ENCODE results near the gene KCNA1.

KCNA1 gene

GRCh38 chr12:4961311-4961710, 51.6 kb downstream of the KCNA1 start:
- Histone ChIP-seq H3K4me3 (ENCODE audit: low read length) (no peak overlapping the region), H3K27ac (ENCODE audit: low read length) (no peak overlapping the region), H3K4me2 (ENCODE audit: low read depth, low read length) (no peak overlapping the region), H3K79me2 (ENCODE audit: low read length) (no peaks in the 10 kb centered on the region), H3F3A (ENCODE audit: insufficient read depth, low read length) (no peaks in the 10 kb centered on the region), H2AFZ (ENCODE audit: low read length) (no peak overlapping the region), H3K27me3 (replicated peaks; ENCODE audit: insufficient read depth, low read length) (no peaks in the 10 kb centered on the region), H3K4me1 (ENCODE audit: low read length) (no peaks in the 10 kb centered on the region), H3K9me3 (replicated peaks; ENCODE audit: insufficient read depth, low read length) (no peaks in the 10 kb centered on the region), H3K9me2 (replicated peaks; ENCODE audit: insufficient read depth, low read length) (no peaks in the 10 kb centered on the region), H3K9ac (ENCODE audit: low read length) (no peak overlapping the region), H4K20me1 (ENCODE audit: insufficient read depth, low read length) (no peaks in the 10 kb centered on the region), H3K36me3 (replicated peaks; ENCODE audit: insufficient read depth, low read length) (no peaks in the 10 kb centered on the region)
- no peak for DNase-seq
- TF ChIP-seq EZH2 (optimal IDR thresholded peaks at IDR 0.05; ENCODE audit: low read depth, low read length) (no peak), EZH2phosphoT487 (IDR thresholded peaks at IDR 0.05; ENCODE audit: low read length) (no peak)

- Histone ChIP-seq H3K9me3 (replicated peaks; ENCODE audit: insufficient read depth, low read length) (no peaks in the 10 kb centered on the region), H3K79me2 (ENCODE audit: low read length) (no peaks in the 10 kb centered on the region), H3F3A (ENCODE audit: insufficient read depth, low read length) (no peaks in the 10 kb centered on the region), H3K9me2 (replicated peaks; ENCODE audit: insufficient read depth, low read length) (no peaks in the 10 kb centered on the region), H4K20me1 (ENCODE audit: insufficient read depth, low read length) (no peaks in the 10 kb centered on the region), H3K4me2 (ENCODE audit: low read depth, low read length) (no peak overlapping the region), H3K4me3 (ENCODE audit: low read length) (no peak overlapping the region), H3K36me3 (replicated peaks; ENCODE audit: insufficient read depth, low read length) (no peaks in the 10 kb centered on the region), H3K27ac (ENCODE audit: low read length) (no peak overlapping the region), H3K9ac (ENCODE audit: low read length) (no peak overlapping the region), H3K27me3 (replicated peaks; ENCODE audit: insufficient read depth, low read length) (no peaks in the 10 kb centered on the region), H3K4me1 (ENCODE audit: low read length) (no peaks in the 10 kb centered on the region), H2AFZ (ENCODE audit: low read length) (no peak overlapping the region)
- no peak for TF ChIP-seq EZH2 (optimal IDR thresholded peaks at IDR 0.05; ENCODE audit: low read depth, low read length)
- TF ChIP-seq EZH2phosphoT487 (IDR thresholded peaks at IDR 0.05; ENCODE audit: low read length) = no peak
- TF ChIP-seq CTCF (IDR thresholded peaks at IDR 0.05; ENCODE audit: low read length) = no peak
- DNase-seq = no peak
These were observed 53.1 kb downstream of the KCNA1 start for GRCh38 chr12:4962539-4963486.
